ENCODE data around the gene C9orf72. TPM values are rescaled to one million over a fixed set of nuclear protein-coding genes. Genes with fewer than 3 reads are reported as not detected.

Gene C9orf72
- total RNA-seq = 100 to 1,000 TPM in 1 of 7 donors, 10 to 100 TPM in 6; 18.5 to 100 (median 25.3) TPM
- polyA plus RNA-seq = 10 to 100 TPM; 13.4 to 16.1 TPM
- long read RNA-seq, donor 1, partial matches to known transcripts = 10 of 13 reads
- long read RNA-seq, donor 1, other reads (novel, unspliced or antisense) = 2 of 13 reads
- long read RNA-seq, donor 2, partial matches to known transcripts = 43 of 48 reads
- long read RNA-seq, donor 2, other reads (novel, unspliced or antisense) = 0 of 48 reads
- long read RNA-seq, donor 3, transcript C9orf72-203 (11 exons, 3,200 nt) = major isoform, 10 of 29 reads
- long read RNA-seq, donor 3, partial matches to known transcripts = 7 of 29 reads
- long read RNA-seq, donor 3, other reads (novel, unspliced or antisense) = 11 of 29 reads

- Histone ChIP-seq H3K4me1 (ENCODE audit: insufficient read depth) (peaks cover 2% of the 10 kb centered on the region), H3K9me3 (no peaks in the 10 kb centered on the region), H3K36me3 (no peaks in the 10 kb centered on the region), H3K4me3 (peak within 1 kb of the TSS; percentile 76), H3K27me3 (no peaks in the 10 kb centered on the region), H3K27ac (peak within 1 kb of the TSS; percentile 97 to 100)
- intact Hi-C loops (cut with DNase I) = no loop called here
- DNase-seq = peak; percentile 81 to 89 (median 85)
- whole genome bisulfite sequencing, 3 donors = 0 to 1% (median 1%) methylated on average over 63 to 71 of the region's 72 CpGs
- TF ChIP-seq POLR2A (IDR thresholded peaks at IDR 0.05) (peak; percentile 74), CTCF (IDR thresholded peaks at IDR 0.05) (no peak)
Measured at GRCh38 chr9:27572918-27573633, at the start of gene C9orf72. Gene C9orf72, minus strand, starts transcription at chr9:27573481. Its CDS starts 6,361 bp downstream, at chr9:27567120.

GRCh38 chr9:27622693-27623340, 49.5 kb upstream of the C9orf72 start:
- intact Hi-C loops (cut with DNase I) = no loop called here
- H3K4me1 ChIP-seq (ENCODE audit: insufficient read depth) = no peaks in the 10 kb centered on the region
- TF ChIP-seq CTCF (IDR thresholded peaks at IDR 0.05) = no peak
- TF ChIP-seq EP300 (IDR thresholded peaks at IDR 0.05) = no peak
- no peak for TF ChIP-seq POLR2A (IDR thresholded peaks at IDR 0.05)
- H3K9me3 ChIP-seq = no peaks in the 10 kb centered on the region
- H3K36me3 ChIP-seq = no peaks in the 10 kb centered on the region
- DNase-seq = no peak
- no peaks in the 10 kb centered on the region for H3K27me3 ChIP-seq
- no peak overlapping the region for H3K27ac ChIP-seq
- H3K4me3 ChIP-seq = no peak overlapping the region
- 63 to 73% (median 73%) methylated on average over 5 of the region's 5 CpGs for WGBS, 3 donors

GRCh38 chr9:27619743-27620142, 46.5 kb upstream of the C9orf72 start:
- no peaks in the 10 kb centered on the region for H3K27me3 ChIP-seq
- DNase-seq = no peak
- H3K4me3 ChIP-seq = no peak overlapping the region
- WGBS, 3 donors = 83 to 85% (median 84%) methylated on average over 6 of the region's 6 CpGs
- H3K4me1 ChIP-seq (ENCODE audit: insufficient read depth) = no peaks in the 10 kb centered on the region
- intact Hi-C loops (cut with DNase I) = no loop called here
- TF ChIP-seq CTCF (IDR thresholded peaks at IDR 0.05) = no peak
- TF ChIP-seq POLR2A (IDR thresholded peaks at IDR 0.05) = no peak
- no peak for TF ChIP-seq EP300 (IDR thresholded peaks at IDR 0.05)
- H3K9me3 ChIP-seq = no peaks in the 10 kb centered on the region
- no peak overlapping the region for H3K27ac ChIP-seq
- no peaks in the 10 kb centered on the region for H3K36me3 ChIP-seq

- intact Hi-C loops (cut with DNase I) = no loop called here
- Histone ChIP-seq H3K27me3 (no peaks in the 10 kb centered on the region), H3K4me1 (ENCODE audit: insufficient read depth) (no peaks in the 10 kb centered on the region), H3K36me3 (no peaks in the 10 kb centered on the region), H3K9me3 (no peaks in the 10 kb centered on the region), H3K27ac (no peak overlapping the region), H3K4me3 (no peak overlapping the region)
- no peak for TF ChIP-seq POLR2A (IDR thresholded peaks at IDR 0.05)
- TF ChIP-seq EP300 (IDR thresholded peaks at IDR 0.05) = no peak
- TF ChIP-seq CTCF (IDR thresholded peaks at IDR 0.05) = no peak
- DNase-seq = no peak
- WGBS, 3 donors = 53 to 64% (median 53%) methylated on average over 4 of the region's 4 CpGs
Measured at GRCh38 chr9:27618066-27618465, 44.8 kb upstream of the C9orf72 start.
